HTERT RPE-1 (cell line): ENCODE data around the gene MNS1.
"Not testable (repeated sequence)": the region's sequence is repeated elsewhere in the genome, so short reads cannot be mapped to it uniquely, and the experiment has no call there.

ENCODE experiments used
- in situ Hi-C: fragments of 300-500 bp; cut with MboI; formaldehyde crosslinking; loops from 4 replicates; pipeline ENCODE4 v1.14.3; 2020; ENCODE audit warnings: low sequenced_read_pairs

MNS1 gene

GRCh38 chr15:56464893-56465520, at the start of gene MNS1:
TSS of gene MNS1 (minus strand) at chr15:56465137. CDS start at chr15:56464972, 165 bp downstream.
- in situ Hi-C loops: no loop called here

DNA sequence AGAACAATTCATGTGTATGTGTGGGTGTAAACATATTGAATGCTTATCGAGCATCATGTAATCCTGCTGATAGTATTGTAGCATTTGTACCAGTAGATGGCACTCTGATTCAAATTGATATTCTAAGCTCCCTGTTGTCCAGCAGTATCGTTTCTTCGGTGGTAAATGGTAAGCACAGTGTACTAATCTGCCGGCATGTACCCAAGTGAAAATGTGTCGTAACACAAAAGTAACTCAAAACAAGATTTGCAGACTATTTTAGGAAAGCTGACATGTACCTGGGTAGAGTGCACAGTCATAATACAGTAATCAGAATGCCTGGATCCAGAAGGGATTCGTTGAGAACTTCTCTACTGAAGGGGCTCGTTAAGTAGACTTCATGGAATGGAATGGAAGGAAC, 31.7 kb upstream of the MNS1 start:
- in situ Hi-C loops: no loop called here

DNA sequence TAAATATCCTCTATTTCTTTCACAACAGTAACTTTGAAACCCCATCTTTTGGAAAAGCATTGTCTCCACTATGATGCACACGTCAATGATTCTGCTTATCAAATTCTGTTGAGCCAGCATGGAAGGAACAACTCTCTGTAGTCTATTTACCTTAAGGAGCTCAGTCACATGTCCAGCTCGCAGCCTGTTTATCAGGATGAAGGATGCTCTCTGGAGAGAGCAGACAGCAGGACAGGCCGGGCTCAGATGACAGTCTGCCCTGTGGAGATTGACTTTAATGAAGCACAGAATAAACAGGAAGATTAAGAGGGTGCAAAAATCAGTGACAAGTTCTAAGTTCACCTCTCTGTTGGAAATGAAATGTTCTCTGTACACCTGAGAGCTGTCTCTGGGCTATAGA, 30.6 kb upstream of the MNS1 start:
- in situ Hi-C loops: no loop called here

DNA sequence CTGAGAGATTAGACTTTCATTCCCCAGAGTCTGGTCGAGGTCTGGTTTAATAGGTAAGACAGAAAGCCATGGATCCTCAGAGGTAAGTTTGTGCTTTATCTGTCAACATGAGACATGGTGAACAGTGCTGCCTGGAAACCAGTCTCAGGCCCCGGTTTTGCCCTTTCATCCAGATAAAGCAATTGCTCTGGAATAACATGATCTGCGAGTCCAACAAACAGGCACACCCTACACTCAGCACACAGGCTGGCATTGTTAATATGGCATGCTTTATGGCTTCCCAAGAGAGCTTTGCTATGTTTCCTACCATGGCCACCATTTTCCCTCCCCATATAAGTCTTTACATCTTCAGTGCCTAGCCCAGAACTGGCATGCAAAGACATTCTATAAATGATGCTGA, 30.1 kb upstream of the MNS1 start:
- in situ Hi-C loops: no loop called here

DNA sequence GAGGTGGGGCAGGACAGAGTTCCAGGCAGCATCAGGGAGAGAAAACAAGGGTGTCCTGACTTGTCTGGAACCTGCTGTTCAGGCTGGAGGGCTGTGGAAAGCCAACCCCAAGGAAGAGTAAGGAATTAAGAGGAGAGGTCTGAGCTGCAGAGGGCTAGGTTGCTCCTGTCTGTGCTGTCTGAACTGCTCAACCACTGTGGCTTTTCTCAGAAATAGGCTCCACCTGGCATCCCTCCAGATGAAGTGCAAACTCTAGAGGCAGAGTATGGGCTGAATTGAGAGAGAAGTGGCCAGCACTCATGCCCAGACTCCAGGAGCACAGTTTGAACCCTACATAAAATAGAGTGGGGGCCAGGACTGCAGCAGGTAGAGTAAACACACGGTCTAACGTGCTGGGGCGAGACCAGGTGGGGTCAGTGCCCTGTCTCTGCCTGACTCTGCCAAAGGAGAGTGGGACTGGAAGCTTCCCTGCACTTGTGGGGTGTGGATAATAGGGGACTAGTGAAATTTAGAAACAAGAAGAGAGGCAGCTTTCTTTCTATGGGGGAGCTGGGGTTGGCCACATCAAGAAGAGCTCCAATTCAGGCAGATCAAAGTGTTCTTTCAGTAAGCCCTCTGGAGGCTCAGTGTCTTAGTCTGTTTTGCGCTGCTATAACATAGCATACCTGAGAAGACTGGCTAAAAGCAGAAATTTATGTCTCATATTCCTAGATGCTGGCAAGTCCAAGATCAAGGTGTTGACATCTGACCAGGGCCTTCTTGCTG, 28.0 kb upstream of the MNS1 start:
- in situ Hi-C loops: no loop called here

DNA sequence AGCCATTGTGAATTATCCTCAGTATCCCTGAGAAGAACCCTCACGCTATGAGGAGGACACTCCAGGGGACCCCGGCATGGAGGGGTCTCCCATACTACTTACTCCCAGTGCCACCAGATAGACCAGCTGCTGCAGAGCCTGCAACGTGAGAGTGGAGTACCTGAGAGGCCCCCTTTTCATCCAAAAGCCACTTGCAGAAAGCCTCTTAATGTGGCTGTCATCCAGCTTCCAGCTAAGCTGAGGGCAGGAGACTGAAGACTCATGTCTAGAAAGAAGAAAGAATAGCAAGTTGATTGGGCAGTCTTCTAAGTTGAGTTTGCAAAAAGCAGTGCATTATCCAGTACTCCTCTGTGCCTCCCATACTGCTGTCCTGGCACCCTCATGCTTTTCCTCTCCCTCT, 27.3 kb upstream of the MNS1 start:
- in situ Hi-C loops: no loop called here

GRCh38 chr15:56491110-56491722, 26.3 kb upstream of the MNS1 start:
- in situ Hi-C loops: no loop called here

DNA sequence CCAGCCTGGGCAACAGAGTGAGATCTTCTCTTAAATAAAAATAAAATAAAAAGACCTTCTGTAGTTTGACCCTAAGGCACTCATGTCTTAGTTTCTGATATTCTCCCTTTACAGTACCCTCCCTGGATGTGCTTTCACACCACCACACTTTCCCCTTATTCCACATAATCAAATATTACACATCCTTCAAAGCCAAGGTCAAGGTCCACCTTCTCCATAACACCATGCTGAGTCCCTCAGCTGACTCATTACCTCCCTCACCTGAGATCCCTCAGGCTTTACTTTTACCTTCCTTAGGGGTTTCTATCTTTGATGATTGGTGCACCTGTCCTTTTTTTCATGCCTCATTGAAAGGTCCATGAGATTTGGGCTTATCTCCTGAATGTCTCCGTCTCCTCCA, 25.5 kb upstream of the MNS1 start:
- in situ Hi-C loops: no loop called here

GRCh38 chr15:56486206-56486605, 21.3 kb upstream of the MNS1 start:
- in situ Hi-C loops: not testable (repeated sequence)

GRCh38 chr15:56485426-56485825, 20.5 kb upstream of the MNS1 start:
- in situ Hi-C loops: not testable (repeated sequence)

DNA sequence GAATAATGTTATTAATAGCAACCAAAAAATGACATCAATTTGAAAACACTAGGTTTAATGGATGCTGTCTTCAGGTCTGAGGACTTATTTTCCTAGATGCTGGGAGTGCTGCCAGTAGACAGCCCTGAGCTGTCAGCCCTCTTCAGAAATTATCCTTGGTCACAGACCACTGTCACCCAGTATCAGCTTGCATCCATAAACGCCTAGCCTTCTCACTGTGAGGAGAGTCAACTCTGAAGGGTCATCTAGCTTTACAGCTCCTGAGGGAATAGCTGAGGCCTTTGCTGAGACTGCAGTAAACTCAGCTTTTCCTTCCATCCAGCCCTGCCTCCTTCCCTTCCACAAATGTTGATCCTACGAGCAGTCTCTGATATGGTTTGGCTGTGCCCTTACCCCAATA, 19.4 kb upstream of the MNS1 start:
- in situ Hi-C loops: no loop called here

GRCh38 chr15:56475351-56475750, 10.4 kb upstream of the MNS1 start:
- in situ Hi-C loops: no loop called here

DNA sequence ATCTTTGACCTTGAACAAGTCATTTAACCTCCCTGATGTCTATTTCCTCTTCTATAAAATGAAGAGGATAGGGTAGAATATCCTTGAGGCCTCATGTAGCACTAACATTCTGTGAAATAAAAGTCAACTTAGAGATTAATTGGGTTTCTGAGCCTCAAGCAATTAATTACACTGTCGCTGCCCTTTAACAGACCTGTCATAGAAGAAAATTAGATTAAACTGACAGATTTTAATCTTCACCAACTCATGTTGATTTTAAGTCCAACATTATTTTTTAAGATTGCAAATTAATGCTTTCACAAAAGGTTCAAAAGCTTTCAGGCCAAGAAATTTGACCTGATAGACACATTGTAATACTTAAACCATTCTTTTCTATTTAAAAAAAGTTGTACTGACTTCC, 8.1 kb upstream of the MNS1 start:
- in situ Hi-C loops: no loop called here

DNA sequence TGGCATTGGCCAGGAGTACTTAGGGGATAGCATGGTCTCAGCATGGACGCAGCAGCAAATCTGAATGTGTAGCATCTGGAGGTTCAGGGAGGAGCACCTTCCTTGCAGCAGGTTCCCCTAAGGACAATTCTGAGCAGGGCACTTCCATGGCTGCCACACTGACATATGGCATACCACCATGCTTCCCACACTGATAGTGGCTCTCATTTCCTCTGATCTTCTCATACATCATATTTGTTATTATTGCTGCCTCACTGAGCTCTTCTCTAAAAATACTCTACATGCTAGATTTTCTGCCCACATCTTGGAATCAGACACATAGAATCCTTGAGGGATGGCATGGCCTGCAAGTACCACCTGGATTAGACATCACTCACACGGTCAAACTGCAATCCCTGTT, 7.3 kb upstream of the MNS1 start:
- in situ Hi-C loops: no loop called here

DNA sequence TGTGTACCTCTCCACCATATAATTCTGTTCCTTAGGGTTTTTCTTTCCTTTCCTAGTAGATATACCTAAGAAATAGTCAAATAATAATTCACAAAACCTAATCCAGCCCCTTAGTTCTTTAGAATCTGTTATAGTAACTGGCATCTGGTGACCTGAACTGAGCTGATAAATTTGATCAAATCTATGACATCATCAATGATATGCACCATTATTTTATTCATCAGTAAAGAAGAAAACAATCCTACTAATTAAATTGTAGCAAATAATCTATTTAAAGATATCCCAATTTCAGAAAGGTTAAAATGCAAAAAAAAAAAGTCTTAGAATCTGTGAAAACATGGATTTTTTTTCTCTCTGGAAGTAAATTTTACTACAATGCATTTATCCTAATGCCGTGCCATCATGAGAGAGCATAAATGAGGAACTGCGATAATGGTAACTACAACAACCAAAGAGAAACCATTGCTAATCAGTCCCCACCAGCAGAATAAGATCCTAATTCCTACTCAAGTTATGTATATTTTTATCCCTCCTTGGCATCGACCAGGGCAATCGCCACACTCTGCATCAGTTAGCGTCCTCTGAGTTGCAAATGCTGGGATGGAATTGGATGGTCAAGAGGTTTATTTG, 6.6 kb upstream of the MNS1 start:
- in situ Hi-C loops: no loop called here

GRCh38 chr15:56469483-56469882, 4.5 kb upstream of the MNS1 start:
- in situ Hi-C loops: no loop called here

DNA sequence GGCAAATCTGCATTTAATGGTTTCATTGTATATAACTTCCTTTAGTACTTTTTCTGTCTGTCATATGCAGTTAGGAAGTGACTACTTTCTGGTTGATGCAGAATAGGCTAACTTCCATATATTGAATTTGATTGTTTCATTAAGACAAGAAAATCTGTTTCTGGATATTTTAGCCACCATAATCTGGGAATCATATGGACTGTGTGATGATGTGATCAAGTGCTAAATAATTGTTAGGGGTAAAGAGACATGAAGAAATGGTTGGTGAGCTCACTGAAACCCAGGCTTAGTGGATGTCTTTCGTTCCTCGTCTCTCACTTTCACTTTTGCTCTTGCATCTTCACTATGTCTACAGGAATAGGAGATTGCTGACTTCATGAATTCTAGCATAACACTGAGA, 3.5 kb upstream of the MNS1 start:
- in situ Hi-C loops: no loop called here

DNA sequence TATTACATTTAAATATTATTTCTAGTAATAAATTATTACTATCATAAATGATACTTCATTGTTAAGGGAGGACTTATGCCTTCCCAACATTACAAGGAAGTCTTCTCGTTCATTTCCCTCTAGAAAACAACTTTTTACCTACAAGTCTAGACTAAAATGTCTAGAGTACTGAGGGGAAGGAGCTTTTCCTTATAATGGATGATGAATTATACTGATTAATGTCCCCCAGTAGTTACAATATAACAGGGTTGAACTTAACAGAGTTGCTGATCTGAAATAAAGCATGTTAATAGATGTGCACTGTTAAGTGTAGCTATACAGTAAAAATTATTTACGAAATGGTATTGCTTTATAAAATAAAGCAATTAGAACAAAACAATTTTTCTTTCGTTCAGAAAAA, 2.7 kb upstream of the MNS1 start:
- in situ Hi-C loops: no loop called here

DNA sequence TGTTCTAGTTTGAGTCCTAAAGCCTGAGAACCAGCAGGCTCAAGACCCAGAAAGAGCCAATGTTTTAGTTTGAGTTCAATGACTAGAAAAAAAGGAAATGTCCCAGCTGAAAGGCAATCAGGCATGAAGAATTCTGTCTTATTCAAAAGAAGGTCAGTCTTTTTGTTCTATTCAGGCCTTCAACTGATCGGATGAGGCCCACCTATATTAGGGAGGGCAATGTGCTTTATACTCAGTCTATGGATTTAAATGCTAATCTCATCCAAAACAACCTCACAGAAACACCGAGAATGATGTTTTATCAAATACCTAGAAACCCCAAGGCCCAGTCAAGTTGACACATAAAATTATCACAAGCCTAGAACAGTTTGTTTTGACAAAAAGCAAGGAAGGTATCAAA, 4.0 kb downstream of the MNS1 start:
- in situ Hi-C loops: no loop called here

DNA sequence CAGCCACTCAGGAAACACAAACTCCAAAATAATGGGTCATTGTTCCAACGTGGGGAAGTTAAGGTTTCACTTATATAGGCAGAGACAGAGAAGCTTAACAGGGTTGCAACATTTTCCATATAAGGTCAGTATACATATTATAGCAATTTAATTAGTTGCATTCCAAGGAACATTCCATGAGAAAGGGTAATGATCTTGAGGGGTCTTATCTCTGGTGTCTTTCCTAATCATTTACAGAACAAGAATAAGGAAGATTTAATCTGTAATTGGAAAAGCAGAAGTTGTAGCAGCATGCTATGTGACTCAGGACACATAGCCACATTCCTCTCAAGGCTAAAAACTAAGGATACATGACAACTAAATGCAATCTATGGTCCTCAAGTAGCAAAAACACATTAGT, 4.9 kb downstream of the MNS1 start:
- in situ Hi-C loops: no loop called here

GRCh38 chr15:56459096-56459495, 5.8 kb downstream of the MNS1 start:
- in situ Hi-C loops: no loop called here

DNA sequence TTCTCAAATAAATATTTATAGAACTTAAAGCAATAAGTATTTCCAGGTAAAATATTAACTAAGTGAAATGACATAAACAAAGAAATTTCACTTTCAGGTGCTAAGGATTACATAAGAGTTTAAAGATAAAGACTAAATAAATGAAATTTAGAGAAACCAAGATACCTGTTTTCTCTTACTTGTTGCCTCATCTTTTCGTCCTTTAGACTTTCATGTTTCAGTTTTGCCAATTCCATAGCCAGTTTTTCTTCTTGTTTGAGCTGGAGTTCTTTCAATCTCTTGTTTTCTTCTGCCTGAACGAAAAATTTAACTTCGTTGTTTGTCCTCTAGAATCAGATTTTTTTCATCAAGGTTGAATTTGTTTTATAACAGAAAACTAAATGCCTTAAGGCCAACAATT, 8.7 kb downstream of the MNS1 start:
- in situ Hi-C loops: no loop called here
